CD4-positive, alpha-beta T cell (primary cell): ENCODE measurements around the gene CD82. TPM values are rescaled to one million over a fixed set of nuclear protein-coding genes. Genes with fewer than 3 reads are reported as not detected.
A peak's percentile ranks its signal among the peaks of the same experiment; 100 is the strongest.

Experiments used
- ATAC-seq: fragments of 200-7000 bp; cut with Tn5 transposase; one replicate; pipeline ENCODE4 v1.10.0; 2022; ENCODE audit warnings: mild to moderate bottlenecking; ENCODE audit not compliant: poor library complexity
- CTCF ChIA-PET: fragments of 350-600 bp; sonication (Branson Sonifier 250); formaldehyde crosslinking; loops from one replicate; lab custom pipeline; 2021; ENCODE audit warnings: antibody characterized with exemption, inconsistent platforms; lab: Charles Lee
- POLR2A ChIA-PET: fragments of 350-600 bp; sonication (Branson Sonifier 250); formaldehyde crosslinking; loops from one replicate; lab custom pipeline; 2021; ENCODE audit warnings: antibody characterized with exemption, inconsistent platforms; lab: Charles Lee
- DNase-seq, 14 experiments: peaks; one replicate each; pipeline ENCODE4 v3.0.0-alpha.2; 2013 to 2020; ENCODE audit warnings: mixed read lengths in 2 of 14
- H3K27ac ChIP-seq, 2 donors: one replicate each; pipeline versions ENCODE4 v1.5.1 to v1.7.0; 2013; ENCODE audit warnings: low read length in 2 of 2, low read depth in 1 of 2, mild to moderate bottlenecking in 1 of 2
- H3K27me3 ChIP-seq, 2 experiments: 1 replicate in 1 of 2; 2 replicates in 1 of 2; pipeline versions ENCODE4 v1.6.1 to v1.7.0; 2013; ENCODE audit warnings: low read length in 2 of 2, control low read depth in 1 of 2, mild to moderate bottlenecking in 1 of 2, moderate library complexity in 1 of 2; ENCODE audit not compliant: insufficient read depth in 2 of 2, control insufficient read depth in 1 of 2
- H3K36me3 ChIP-seq: one replicate; pipeline ENCODE4 v1.6.1; 2013; ENCODE audit warnings: low read length, control low read depth; ENCODE audit not compliant: insufficient read depth
- H3K4me1 ChIP-seq: one replicate; pipeline ENCODE4 v1.6.1; 2013; ENCODE audit warnings: low read length, control low read depth; ENCODE audit not compliant: insufficient read depth
- H3K4me3 ChIP-seq: one replicate; pipeline ENCODE4 v1.5.1; 2013; ENCODE audit warnings: mild to moderate bottlenecking, low read length, moderate library complexity
- H3K9me3 ChIP-seq, 2 experiments: 1 replicate in 1 of 2; 2 replicates in 1 of 2; pipeline versions ENCODE4 v1.6.1 to v1.7.0; 2013; ENCODE audit warnings: low read length in 2 of 2, mild to moderate bottlenecking in 2 of 2, control low read depth in 1 of 2, moderate library complexity in 1 of 2; ENCODE audit not compliant: control insufficient read depth in 1 of 2, insufficient read depth in 1 of 2
- H3K27ac Mint-ChIP-seq: one replicate; pipeline ENCODE4 v1.8.0; 2020; ENCODE audit warnings: mixed read lengths
- H3K27me3 Mint-ChIP-seq: one replicate; pipeline ENCODE4 v1.8.0; 2021; ENCODE audit warnings: mixed read lengths
- H3K36me3 Mint-ChIP-seq: one replicate; pipeline ENCODE4 v1.8.0; 2021; ENCODE audit warnings: low read depth, mixed read lengths
- H3K4me1 Mint-ChIP-seq: one replicate; pipeline ENCODE4 v1.8.0; 2021; ENCODE audit warnings: low read depth, mixed read lengths
- H3K4me3 Mint-ChIP-seq: one replicate; pipeline ENCODE4 v1.8.0; 2020; ENCODE audit warnings: mild to moderate bottlenecking, mixed read lengths
- H3K9me3 Mint-ChIP-seq: one replicate; pipeline ENCODE4 v1.8.0; 2020; ENCODE audit warnings: mixed read lengths
- CTCF ChIP-seq: fragments of 200-600 bp; IDR thresholded peaks from one replicate; pipeline ENCODE4 v1.8.0; 2022; ENCODE audit warnings: antibody characterized with exemption, mild to moderate bottlenecking
- intact Hi-C, 2 experiments: fragments of 100-400 bp; cut with DNase I in 1 of 2; cut with micrococcal nuclease in 1 of 2; formaldehyde crosslinking; loops; one replicate each; pipeline versions ENCODE4 v1.15.1 to v1.9.0; 2023 to 2025; cut with DNase I, micrococcal nuclease
- total RNA-seq, 174 experiments: library from RNA in 2 of 174; stranded (reverse) in 2 of 174; gene quantifications; one replicate each; pipeline ENCODE4 v1.2.3 and lab custom pipeline; 2021 to 2026

CD82 gene
- total RNA-seq, 2 experiments from 2014 or later: 33.8 to 37.3 TPM

DNA sequence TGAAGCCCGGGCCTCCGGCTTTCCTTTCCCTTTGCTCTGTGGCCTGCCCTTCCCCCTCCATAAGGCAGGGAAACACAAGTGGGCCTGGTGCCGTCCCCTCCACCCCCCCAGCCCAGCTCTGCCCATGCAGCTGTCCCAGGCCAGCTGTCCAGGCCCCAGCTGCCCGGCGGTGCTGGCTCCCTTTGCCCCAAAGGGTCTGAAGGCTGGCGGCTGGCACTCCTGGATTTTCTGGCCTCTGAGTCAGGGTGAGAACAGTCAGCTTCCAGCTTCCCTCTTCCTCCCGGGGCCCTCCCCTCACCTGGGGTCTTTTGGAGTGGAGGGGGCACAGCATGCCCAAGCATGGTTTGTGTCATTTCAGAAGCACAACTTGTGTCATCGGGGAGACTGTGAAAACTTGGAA, 27.8 kb downstream of the CD82 start:
- Mint-ChIP-seq H3K4me1 (peaks cover 76% of the 10 kb centered on the region), H3K9me3 (no peaks in the 10 kb centered on the region), H3K36me3 (peaks cover 30% of the 10 kb centered on the region), H3K27ac (peak overlapping the region; percentile 98), H3K4me3 (no peak overlapping the region), H3K27me3 (no peaks in the 10 kb centered on the region)
- Histone ChIP-seq H3K4me1 (peaks cover 85% of the 10 kb centered on the region), H3K27me3 (no peaks in the 10 kb centered on the region), H3K27ac (peak overlapping the region in 1 of 2 donors; percentile 20), H3K4me3 (no peak overlapping the region), H3K9me3 (no peaks in the 10 kb centered on the region), H3K36me3 (peaks cover 31% of the 10 kb centered on the region)
- DNase-seq: no peak
- no peak for TF ChIP-seq CTCF
- CTCF ChIA-PET: no interaction called here
- intact Hi-C loops: no loop called here
- ATAC-seq: no peak
- POLR2A ChIA-PET: interaction anchor here (1.1 to 1.6 kb wide), 2 partner anchors 17 to 28 kb away, joined by 3 to 4 read pairs; partner anchors contain the start of gene CD82

DNA sequence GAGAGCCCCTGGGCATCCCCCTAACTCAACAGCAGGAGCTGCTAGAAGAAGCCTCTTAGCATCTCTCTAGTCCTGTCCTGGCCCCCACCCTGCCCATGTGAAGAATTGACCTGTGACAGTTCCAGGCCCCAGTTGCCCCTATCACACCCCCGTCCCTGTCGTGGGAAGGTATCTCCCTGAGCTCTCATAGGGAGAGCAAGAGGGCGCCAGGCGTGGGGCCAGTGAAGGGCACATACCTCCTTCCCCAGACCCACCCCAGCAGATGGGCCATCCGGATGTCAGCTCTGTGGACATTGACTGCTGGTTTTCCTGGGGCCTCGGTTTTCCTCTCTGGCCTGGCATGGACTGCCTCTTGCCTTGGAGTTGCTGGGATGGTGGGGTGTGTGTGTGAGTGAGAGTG, 29.5 kb downstream of the CD82 start:
- ATAC-seq (no peak), DNase-seq (no peak)
- Mint-ChIP-seq H3K27me3 (no peaks in the 10 kb centered on the region), H3K4me3 (no peak overlapping the region), H3K4me1 (peaks cover 81% of the 10 kb centered on the region), H3K36me3 (peaks cover 24% of the 10 kb centered on the region), H3K27ac (peak overlapping the region; percentile 98), H3K9me3 (no peaks in the 10 kb centered on the region)
- Histone ChIP-seq H3K9me3 (no peaks in the 10 kb centered on the region), H3K4me3 (no peak overlapping the region), H3K27ac (peak overlapping the region; percentile 67 to 77), H3K36me3 (peaks cover 27% of the 10 kb centered on the region), H3K27me3 (no peaks in the 10 kb centered on the region), H3K4me1 (peaks cover 92% of the 10 kb centered on the region)
- ChIA-PET POLR2A (interaction anchor here (1.6 to 5.7 kb wide), 4 partner anchors 11 to 30 kb away, joined by 4 to 59 read pairs (median 34); partner anchors contain the start of gene CD82), CTCF (interaction anchor here (1.0 kb wide), 1 partner anchor 21 kb away, joined by 3 read pairs; no protein-coding TSS in a partner anchor)
- TF ChIP-seq CTCF: no peak
- intact Hi-C loops: no loop called here

DNA sequence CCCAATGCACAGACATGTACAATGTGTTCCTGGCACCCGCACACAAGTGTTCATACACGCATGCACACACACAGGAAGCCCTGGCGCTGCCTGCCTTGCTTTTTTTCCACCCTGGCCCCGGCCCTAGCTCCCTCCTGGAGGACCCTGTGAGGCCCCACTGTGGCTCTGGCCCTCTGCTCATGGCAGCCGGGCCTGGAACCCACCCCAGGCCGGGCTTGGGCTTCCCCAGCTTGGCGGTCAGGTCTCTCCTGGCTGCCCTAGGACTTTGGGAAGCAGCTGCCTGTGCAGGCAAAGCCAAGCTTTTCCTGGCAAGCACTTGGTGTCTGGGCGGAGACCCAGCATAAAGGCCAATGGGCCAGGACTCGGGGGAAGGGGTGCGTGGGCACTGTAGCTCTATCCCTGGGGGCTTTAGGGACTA, 30.5 kb downstream of the CD82 start:
- Mint-ChIP-seq H3K4me3 (no peak overlapping the region), H3K4me1 (peaks cover 85% of the 10 kb centered on the region), H3K27me3 (no peaks in the 10 kb centered on the region), H3K36me3 (peaks cover 27% of the 10 kb centered on the region), H3K27ac (peak overlapping the region; percentile 98), H3K9me3 (no peaks in the 10 kb centered on the region)
- H3K36me3 ChIP-seq: peaks cover 37% of the 10 kb centered on the region
- intact Hi-C loops: loop anchor here (2.0 kb wide), 2 partner anchors 27 to 31 kb away; partner anchors contain the start of gene CD82 (in 1 of the 2)
- DNase-seq (peak in 4 of 14 experiments; percentile 44 to 51 (median 48)), ATAC-seq (no peak)
- H3K4me3 ChIP-seq: peak overlapping the region; percentile 30
- CTCF ChIA-PET: interaction anchor here (1.0 to 2.0 kb wide), 4 partner anchors 16 to 39 kb away, joined by 3 to 8 read pairs (median 4); no protein-coding TSS in a partner anchor
- peaks cover 87% of the 10 kb centered on the region for H3K4me1 ChIP-seq
- H3K27ac ChIP-seq: peak overlapping the region; percentile 77 to 83
- TF ChIP-seq CTCF: no peak
- H3K27me3 ChIP-seq: no peaks in the 10 kb centered on the region
- POLR2A ChIA-PET: interaction anchor here (1.3 to 5.7 kb wide), 7 partner anchors 11 to 36 kb away, joined by 3 to 59 read pairs (median 14); partner anchors contain the start of gene CD82
- no peaks in the 10 kb centered on the region for H3K9me3 ChIP-seq
